T-cell (primary cell): Measurements from ENCODE around the gene SMURF1. TPM values are rescaled to one million over a fixed set of nuclear protein-coding genes. Genes with fewer than 3 reads are reported as not detected.

Experiments
- ATAC-seq, 4 experiments: fragments of 200-7000 bp in 3 of 4; fragments of 150-1000 bp in 1 of 4; cut with Tn5 transposase; replicated peaks in 1 of 4; 1 replicate in 3 of 4; 2 replicates in 1 of 4; pipeline ENCODE4 v1.10.0; 2021; ENCODE audit warnings: moderate library complexity in 3 of 4, mild to moderate bottlenecking in 2 of 4, moderate number of reproducible peaks in 1 of 4
- CTCF ChIA-PET, 2 donors: fragments of 300-600 bp; sonication (Branson Sonifier 250); formaldehyde crosslinking; loops; one replicate each; lab custom pipeline; 2022; ENCODE audit warnings: antibody characterized with exemption in 2 of 2; lab: Charles Lee
- POLR2A ChIA-PET, 2 donors: fragments of 300-600 bp; sonication (Branson Sonifier 250); formaldehyde crosslinking; loops; one replicate each; lab custom pipeline; 2022; ENCODE audit warnings: antibody characterized with exemption in 2 of 2; lab: Charles Lee
- DNase-seq, 35 experiments: peaks; one replicate each; pipeline versions ENCODE4 v3.0.0 to v3.0.0-alpha.2; 2013 to 2023
- H3K27ac ChIP-seq: one replicate; pipeline ENCODE4 v1.5.1; 2013; ENCODE audit warnings: low read length
- H3K27me3 ChIP-seq, 2 experiments: replicated peaks in 1 of 2; 1 replicate in 1 of 2; 2 replicates in 1 of 2; pipeline versions ENCODE4 v1.6.1 to v1.7.0; 2013; ENCODE audit warnings: low read length in 1 of 2, mixed read lengths in 1 of 2; ENCODE audit not compliant: control insufficient read depth in 2 of 2, insufficient read depth in 2 of 2; ENCODE audit errors: extremely low read depth in 1 of 2
- H3K36me3 ChIP-seq, 2 donors: 1 replicate in 1 of 2; 2 replicates in 1 of 2; pipeline versions ENCODE4 v1.6.1 to v1.7.0; 2013; ENCODE audit warnings: low read length in 1 of 2; ENCODE audit not compliant: control insufficient read depth in 2 of 2, insufficient read depth in 1 of 2; ENCODE audit errors: extremely low read depth in 1 of 2
- H3K4me1 ChIP-seq, 2 experiments: 1 replicate in 1 of 2; 2 replicates in 1 of 2; pipeline versions ENCODE4 v1.6.1 to v1.7.0; 2013; ENCODE audit warnings: low read length in 2 of 2, mixed read lengths in 1 of 2; ENCODE audit not compliant: insufficient read depth in 2 of 2, control insufficient read depth in 1 of 2; ENCODE audit errors: extremely low read depth in 1 of 2
- H3K4me3 ChIP-seq, 2 donors: 1 replicate in 1 of 2; 2 replicates in 1 of 2; pipeline versions ENCODE4 v1.5.1 to v1.7.0; 2013; ENCODE audit warnings: mild to moderate bottlenecking in 2 of 2, low read length in 1 of 2, moderate library complexity in 1 of 2; ENCODE audit not compliant: control insufficient read depth in 1 of 2; ENCODE audit errors: extremely low read depth in 1 of 2
- H3K9me3 ChIP-seq: 2 replicates; pipeline ENCODE4 v1.7.0; 2013
- H3K27ac Mint-ChIP-seq, 2 donors: one replicate each; pipeline ENCODE4 v1.8.0; 2020 to 2021; ENCODE audit warnings: mild to moderate bottlenecking in 2 of 2, mixed read lengths in 2 of 2
- H3K27me3 Mint-ChIP-seq, 2 donors: one replicate each; pipeline ENCODE4 v1.8.0; 2021 to 2022; ENCODE audit warnings: mixed read lengths in 2 of 2
- H3K36me3 Mint-ChIP-seq: one replicate; pipeline ENCODE4 v1.8.0; 2021; ENCODE audit warnings: mixed read lengths
- H3K4me1 Mint-ChIP-seq, 3 donors: one replicate each; pipeline ENCODE4 v1.8.0; 2020 to 2022; ENCODE audit warnings: mixed read lengths in 3 of 3, mild to moderate bottlenecking in 1 of 3
- H3K4me3 Mint-ChIP-seq, 3 donors: one replicate each; pipeline ENCODE4 v1.8.0; 2020 to 2022; ENCODE audit warnings: mild to moderate bottlenecking in 3 of 3, mixed read lengths in 3 of 3, moderate library complexity in 3 of 3
- H3K9me3 Mint-ChIP-seq, 3 donors: one replicate each; pipeline ENCODE4 v1.8.0; 2020 to 2022; ENCODE audit warnings: mixed read lengths in 3 of 3
- WGBS: methylation state at CpG from one replicate; pipeline ENCODE4 v1.1.5; 2013; ENCODE audit warnings: missing lambda C conversion rate; ENCODE audit not compliant: insufficient coverage; 5-methylcytosine and 5-hydroxymethylcytosine counted together
- total RNA-seq, 35 experiments: library from RNA in 6 of 35; stranded (reverse) in 6 of 35; fragments of 120-200 nt in 1 of 35; gene quantifications; one replicate each; pipeline versions ENCODE4 v1.2.1 to v1.2.4 and lab custom pipeline; 2013 to 2026

The SMURF1 gene
- total RNA-seq, 5 donors from 2014 or later (not counting 1 experiment from before 2014, with no cell fraction given): 21.6 to 26.4 (median 22.7) TPM

- no peak overlapping the region for H3K4me3 ChIP-seq
- peaks cover 0 to 3% of the 10 kb centered on the region in 2 experiments for H3K4me1 ChIP-seq
- H3K36me3 Mint-ChIP-seq: peaks cover 19% of the 10 kb centered on the region
- H3K27me3 Mint-ChIP-seq: no peaks in the 10 kb centered on the region
- no peak overlapping the region for H3K27ac ChIP-seq
- no peak for ATAC-seq
- no peak overlapping the region for H3K27ac Mint-ChIP-seq
- H3K36me3 ChIP-seq: no peaks in the 10 kb centered on the region
- ChIA-PET POLR2A (no interaction called here), CTCF (no interaction called here)
- 95% methylated on average over 9 of the region's 11 CpGs for WGBS
- H3K9me3 Mint-ChIP-seq: peaks cover 0 to 8% (median 0%) of the 10 kb centered on the region in 3 donors
- no peak overlapping the region for H3K4me3 Mint-ChIP-seq
- H3K4me1 Mint-ChIP-seq: peaks cover 25 to 49% (median 46%) of the 10 kb centered on the region in 3 donors
- no peaks in the 10 kb centered on the region for H3K27me3 ChIP-seq
- DNase-seq: no peak
- H3K9me3 ChIP-seq: no peaks in the 10 kb centered on the region
Observed at GRCh38 chr7:99092064-99092720, 51.7 kb downstream of the SMURF1 start.

GRCh38 chr7:99090771-99091542 lies 53.0 kb downstream of the SMURF1 start:
- H3K27me3 Mint-ChIP-seq: no peaks in the 10 kb centered on the region
- 100% methylated on average over 1 of the region's 6 CpGs for WGBS
- CTCF ChIA-PET: no interaction called here
- no peak overlapping the region for H3K4me3 Mint-ChIP-seq
- no peak overlapping the region for H3K27ac Mint-ChIP-seq
- Histone ChIP-seq H3K27ac (no peak overlapping the region), H3K4me3 (no peak overlapping the region), H3K4me1 (peaks cover 0 to 3% of the 10 kb centered on the region in 2 experiments), H3K36me3 (no peaks in the 10 kb centered on the region), H3K27me3 (no peaks in the 10 kb centered on the region), H3K9me3 (no peaks in the 10 kb centered on the region)
- no peak for DNase-seq
- peaks cover 0 to 6% (median 0%) of the 10 kb centered on the region in 3 donors for H3K9me3 Mint-ChIP-seq
- peaks cover 19% of the 10 kb centered on the region for H3K36me3 Mint-ChIP-seq
- ATAC-seq: no peak
- peaks cover 15 to 43% (median 38%) of the 10 kb centered on the region in 3 donors for H3K4me1 Mint-ChIP-seq
- POLR2A ChIA-PET: no interaction called here

- Mint-ChIP-seq H3K9me3 (peaks cover 0 to 6% (median 0%) of the 10 kb centered on the region in 3 donors), H3K36me3 (peaks cover 23% of the 10 kb centered on the region), H3K27ac (peak overlapping the region; percentile 2 to 52), H3K4me1 (peaks cover 21 to 44% (median 41%) of the 10 kb centered on the region in 3 donors), H3K4me3 (no peak overlapping the region), H3K27me3 (no peaks in the 10 kb centered on the region)
- H3K27me3 ChIP-seq: no peaks in the 10 kb centered on the region
- no peak overlapping the region for H3K4me3 ChIP-seq
- ChIA-PET CTCF (no interaction called here), POLR2A (no interaction called here)
- H3K9me3 ChIP-seq: no peaks in the 10 kb centered on the region
- H3K27ac ChIP-seq: no peak overlapping the region
- DNase-seq: no peak
- H3K4me1 ChIP-seq: no peaks in the 10 kb centered on the region
- WGBS: 100% methylated on average over 2 of the region's 7 CpGs
- no peaks in the 10 kb centered on the region for H3K36me3 ChIP-seq
- ATAC-seq: no peak
Observed at GRCh38 chr7:99089914-99090629, 53.8 kb downstream of the SMURF1 start.

DNA sequence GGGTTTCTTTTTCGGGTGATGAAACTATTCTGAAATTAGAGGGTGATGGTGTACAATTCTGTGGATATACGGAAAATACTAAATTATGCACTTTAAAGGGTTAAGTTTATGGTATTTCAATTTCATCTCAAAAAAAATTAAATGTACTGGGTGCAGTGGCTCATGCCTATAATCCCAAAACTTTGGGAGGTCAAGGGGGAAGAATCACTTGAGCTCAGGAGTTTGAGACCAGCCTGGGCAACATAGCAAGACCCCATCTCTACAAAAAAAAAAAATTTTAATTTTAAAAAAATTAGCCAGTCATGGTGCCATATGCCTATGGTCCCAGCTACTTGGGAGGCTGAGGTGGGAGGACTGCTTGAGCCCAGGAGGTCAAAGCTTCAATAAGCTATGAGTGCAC lies 57.0 kb downstream of the SMURF1 start:
- 100% methylated on average over 1 of the region's 2 CpGs for WGBS
- Histone ChIP-seq H3K4me3 (no peak overlapping the region), H3K27ac (no peak overlapping the region), H3K4me1 (no peaks in the 10 kb centered on the region), H3K36me3 (no peaks in the 10 kb centered on the region), H3K9me3 (no peaks in the 10 kb centered on the region), H3K27me3 (no peaks in the 10 kb centered on the region)
- ChIA-PET CTCF (no interaction called here), POLR2A (no interaction called here)
- no peak for ATAC-seq
- Mint-ChIP-seq H3K27ac (no peak overlapping the region), H3K9me3 (peaks cover 0 to 6% (median 0%) of the 10 kb centered on the region in 3 donors), H3K4me1 (peaks cover 21 to 52% (median 49%) of the 10 kb centered on the region in 3 donors), H3K36me3 (peaks cover 27% of the 10 kb centered on the region), H3K27me3 (no peaks in the 10 kb centered on the region), H3K4me3 (no peak overlapping the region)
- DNase-seq: no peak

DNA sequence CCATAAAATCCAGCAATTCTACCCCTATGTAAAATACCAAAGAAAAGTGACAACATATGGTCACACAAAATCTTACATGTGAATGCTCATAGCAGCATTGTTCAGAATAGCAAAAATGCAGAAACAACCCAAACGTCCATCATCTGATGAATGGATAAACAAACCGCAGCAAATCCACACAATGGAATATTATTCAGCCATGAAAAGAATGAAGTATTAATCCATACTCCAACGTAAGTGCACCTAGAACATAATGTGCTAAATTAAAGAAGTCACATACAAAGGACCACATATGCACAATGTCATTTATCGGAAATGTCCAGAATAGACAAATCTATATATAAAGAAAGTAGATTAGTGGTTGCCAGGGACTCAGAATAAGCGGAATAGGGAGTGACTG lies 57.4 kb downstream of the SMURF1 start:
- Mint-ChIP-seq H3K36me3 (peaks cover 28% of the 10 kb centered on the region), H3K27me3 (no peaks in the 10 kb centered on the region), H3K4me1 (peaks cover 19 to 48% (median 45%) of the 10 kb centered on the region in 3 donors), H3K27ac (no peak overlapping the region), H3K9me3 (peaks cover 0 to 6% (median 0%) of the 10 kb centered on the region in 3 donors), H3K4me3 (no peak overlapping the region)
- ATAC-seq: no peak
- Histone ChIP-seq H3K4me1 (no peaks in the 10 kb centered on the region), H3K9me3 (no peaks in the 10 kb centered on the region), H3K36me3 (no peaks in the 10 kb centered on the region), H3K27me3 (no peaks in the 10 kb centered on the region), H3K27ac (no peak overlapping the region), H3K4me3 (no peak overlapping the region)
- WGBS: 89% methylated on average over 1 of the region's 5 CpGs
- POLR2A ChIA-PET: no interaction called here
- DNase-seq: no peak
- CTCF ChIA-PET: no interaction called here

DNA sequence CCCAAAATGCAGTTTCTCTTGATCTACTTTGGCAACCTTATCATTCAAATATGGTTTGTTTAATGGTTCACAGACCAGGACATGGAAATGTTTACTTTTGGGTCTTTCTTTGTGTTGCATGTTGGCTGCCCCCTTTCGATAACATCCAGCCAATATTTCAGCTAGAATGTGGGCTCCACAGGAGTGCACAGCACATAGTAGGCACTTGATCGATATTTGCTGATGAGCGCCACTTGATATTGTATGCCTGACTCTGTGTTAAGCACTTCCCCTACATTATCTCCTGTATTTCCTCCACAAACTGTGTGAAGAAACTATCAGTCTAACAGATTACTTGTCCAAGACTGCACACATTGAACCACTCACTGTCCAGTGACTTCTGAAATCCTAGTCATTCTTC lies 60.2 kb downstream of the SMURF1 start:
- Mint-ChIP-seq H3K36me3 (peaks cover 38% of the 10 kb centered on the region), H3K9me3 (peaks cover 0 to 6% (median 0%) of the 10 kb centered on the region in 3 donors), H3K4me1 (peaks cover 38 to 59% (median 57%) of the 10 kb centered on the region in 3 donors), H3K27me3 (no peaks in the 10 kb centered on the region), H3K27ac (no peak overlapping the region), H3K4me3 (no peak overlapping the region)
- no peaks in the 10 kb centered on the region for H3K9me3 ChIP-seq
- H3K27me3 ChIP-seq: no peaks in the 10 kb centered on the region
- ATAC-seq (no peak), DNase-seq (no peak)
- 100% methylated on average over 1 of the region's 3 CpGs for WGBS
- POLR2A ChIA-PET: no interaction called here
- no peak overlapping the region for H3K4me3 ChIP-seq
- CTCF ChIA-PET: no interaction called here
- no peaks in the 10 kb centered on the region for H3K36me3 ChIP-seq
- no peak overlapping the region for H3K27ac ChIP-seq
- peaks cover 4 to 6% of the 10 kb centered on the region in 2 experiments for H3K4me1 ChIP-seq
